SU-DHL-6 (cell line): ENCODE measurements around the gene BIRC7.

ENCODE experiments used
- H2AFZ ChIP-seq: fragments of 200-600 bp; sonication (generic); 2 replicates; pipeline ENCODE4 v1.6.1; 2014; ENCODE audit warnings: low read depth, mild to moderate bottlenecking, moderate library complexity, mixed read lengths, antibody characterized with exemption, low read length; ENCODE audit not compliant: severe bottlenecking
- H3F3A ChIP-seq: fragments of 200-600 bp; shearing (Covaris generic); 2 replicates; pipeline ENCODE4 v1.6.0; 2016; ENCODE audit warnings: antibody characterized with exemption, mild to moderate bottlenecking; ENCODE audit not compliant: insufficient read depth
- H3K27ac ChIP-seq: fragments of 200-600 bp; sonication (generic); 2 replicates; pipeline ENCODE4 v1.5.1; 2016; ENCODE audit warnings: low read depth, mild to moderate bottlenecking, low read length, moderate library complexity, mixed read lengths
- H3K27me3 ChIP-seq: fragments of 200-600 bp; sonication (generic), shearing (Covaris generic); 2 replicates; pipeline ENCODE4 v1.6.0; 2014; ENCODE audit warnings: mild to moderate bottlenecking, low read length
- H3K36me3 ChIP-seq: fragments of 200-600 bp; sonication (generic); 2 replicates; pipeline ENCODE4 v1.6.1; 2014; ENCODE audit warnings: mild to moderate bottlenecking, low read length, mixed read lengths
- H3K4me2 ChIP-seq: fragments of 300-600, 200-600 bp; shearing (Covaris generic), sonication (generic); 2 replicates; pipeline ENCODE4 v1.6.0; 2014; ENCODE audit warnings: low read length, low read depth, mild to moderate bottlenecking; ENCODE audit not compliant: poor library complexity, severe bottlenecking
- H3K4me3 ChIP-seq: fragments of 200-600 bp; sonication (generic); 2 replicates; pipeline ENCODE4 v1.5.1; 2014; ENCODE audit warnings: antibody characterized with exemption, low read length, mild to moderate bottlenecking, mixed read lengths; ENCODE audit not compliant: insufficient read depth, poor library complexity, severe bottlenecking
- H3K79me2 ChIP-seq: fragments of 200-600 bp; sonication (generic); 2 replicates; pipeline ENCODE4 v1.6.1; 2014; ENCODE audit warnings: mild to moderate bottlenecking, low read length, moderate library complexity; ENCODE audit not compliant: insufficient read depth
- H3K9ac ChIP-seq: fragments of 200-600 bp; sonication (generic); 2 replicates; pipeline ENCODE4 v1.7.0; 2014; ENCODE audit warnings: mild to moderate bottlenecking, low read length
- H3K9me2 ChIP-seq: fragments of 200-600 bp; sonication (generic); replicated peaks from 2 replicates; pipeline ENCODE4 v1.6.1; 2014; ENCODE audit warnings: low read length; ENCODE audit not compliant: insufficient read depth
- H3K9me3 ChIP-seq: fragments of 200-600 bp; sonication (generic); 2 replicates; pipeline ENCODE4 v1.6.1; 2014; ENCODE audit warnings: low read length, mixed read lengths; ENCODE audit not compliant: insufficient read depth
- H4K20me1 ChIP-seq: fragments of 200-600 bp; sonication (generic); 2 replicates; pipeline ENCODE4 v1.6.1; 2014; ENCODE audit warnings: low read depth, mild to moderate bottlenecking, antibody characterized with exemption, low read length, moderate library complexity, mixed read lengths
- EZH2phosphoT487 ChIP-seq: fragments of 200-600 bp; sonication (generic), shearing (Covaris generic); conservative IDR thresholded peaks from 2 replicates; pipeline ENCODE4 v1.6.1; 2018; ENCODE audit warnings: mild to moderate bottlenecking, antibody characterized with exemption, low read length, moderate library complexity, mixed read lengths
- TF ChIP-seq, protein P1 (sequence below): fragments of 200-600 bp; sonication (generic); IDR thresholded peaks from one replicate; pipeline ENCODE4 v1.5.1; 2017; ENCODE audit warnings: antibody characterized with exemption, mild to moderate bottlenecking, low read length, moderate library complexity; ENCODE audit not compliant: insufficient read depth, poor library complexity, severe bottlenecking

The BIRC7 gene

DNA sequence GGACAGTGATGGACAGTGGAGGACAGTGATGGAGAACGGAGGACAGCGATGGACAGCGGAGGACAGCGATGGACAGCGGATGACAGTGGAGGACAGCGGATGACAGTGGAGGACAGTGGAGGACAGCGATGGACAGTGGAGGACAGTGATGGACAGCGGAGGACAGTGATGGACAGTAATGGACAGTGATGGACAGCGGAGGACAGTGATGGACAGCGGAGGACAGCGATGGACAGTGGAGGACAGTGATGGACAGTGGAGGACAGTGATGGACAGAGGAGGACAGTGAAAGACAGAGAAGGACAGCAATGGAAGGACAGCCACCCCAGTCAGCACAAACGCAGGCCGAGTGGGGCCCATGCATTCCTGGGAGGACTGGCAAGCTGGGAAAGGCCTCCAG lies 21.9 kb downstream of the BIRC7 start:
- H3K27me3 ChIP-seq: no peaks in the 10 kb centered on the region; the same call in 1 of the 2 replicates
- no peak overlapping the region for H2AFZ ChIP-seq
- H3K9ac ChIP-seq: no peak overlapping the region
- no peaks in the 10 kb centered on the region for H3K36me3 ChIP-seq
- no peak overlapping the region for H3K4me2 ChIP-seq
- H3F3A ChIP-seq: no peaks in the 10 kb centered on the region
- H3K79me2 ChIP-seq: no peaks in the 10 kb centered on the region
- H4K20me1 ChIP-seq: no peaks in the 10 kb centered on the region
- H3K4me3 ChIP-seq: no peak overlapping the region
- TF ChIP-seq, protein P1, sequence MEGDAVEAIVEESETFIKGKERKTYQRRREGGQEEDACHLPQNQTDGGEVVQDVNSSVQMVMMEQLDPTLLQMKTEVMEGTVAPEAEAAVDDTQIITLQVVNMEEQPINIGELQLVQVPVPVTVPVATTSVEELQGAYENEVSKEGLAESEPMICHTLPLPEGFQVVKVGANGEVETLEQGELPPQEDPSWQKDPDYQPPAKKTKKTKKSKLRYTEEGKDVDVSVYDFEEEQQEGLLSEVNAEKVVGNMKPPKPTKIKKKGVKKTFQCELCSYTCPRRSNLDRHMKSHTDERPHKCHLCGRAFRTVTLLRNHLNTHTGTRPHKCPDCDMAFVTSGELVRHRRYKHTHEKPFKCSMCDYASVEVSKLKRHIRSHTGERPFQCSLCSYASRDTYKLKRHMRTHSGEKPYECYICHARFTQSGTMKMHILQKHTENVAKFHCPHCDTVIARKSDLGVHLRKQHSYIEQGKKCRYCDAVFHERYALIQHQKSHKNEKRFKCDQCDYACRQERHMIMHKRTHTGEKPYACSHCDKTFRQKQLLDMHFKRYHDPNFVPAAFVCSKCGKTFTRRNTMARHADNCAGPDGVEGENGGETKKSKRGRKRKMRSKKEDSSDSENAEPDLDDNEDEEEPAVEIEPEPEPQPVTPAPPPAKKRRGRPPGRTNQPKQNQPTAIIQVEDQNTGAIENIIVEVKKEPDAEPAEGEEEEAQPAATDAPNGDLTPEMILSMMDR: no peak
- TF ChIP-seq EZH2phosphoT487: no peak
- no peaks in the 10 kb centered on the region for H3K9me3 ChIP-seq
- no peaks in the 10 kb centered on the region for H3K9me2 ChIP-seq
- no peak overlapping the region for H3K27ac ChIP-seq

DNA sequence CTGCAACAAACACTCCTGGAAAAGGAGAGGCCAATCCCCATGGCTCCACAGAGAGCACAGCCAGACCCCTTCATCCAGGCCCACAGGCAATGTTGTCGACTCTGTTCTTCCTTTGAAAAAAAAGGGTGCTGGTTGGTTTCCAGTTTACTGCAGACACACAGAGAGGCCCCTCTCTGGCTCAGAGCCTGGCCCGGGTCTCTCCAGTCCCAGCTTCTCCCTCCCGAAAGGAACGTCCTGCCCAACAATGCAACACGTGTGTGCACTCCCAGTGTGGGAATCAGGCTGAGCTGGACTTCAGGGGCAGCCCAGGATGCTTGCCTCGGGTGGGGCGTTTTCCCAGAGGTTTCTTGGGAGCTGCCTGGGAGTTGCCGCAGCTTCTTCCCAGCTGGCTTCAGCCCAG lies 23.1 kb downstream of the BIRC7 start:
- no peak overlapping the region for H3K4me2 ChIP-seq
- no peak overlapping the region for H3K4me3 ChIP-seq
- no peaks in the 10 kb centered on the region for H3F3A ChIP-seq
- no peaks in the 10 kb centered on the region for H3K36me3 ChIP-seq
- no peaks in the 10 kb centered on the region for H3K9me3 ChIP-seq
- no peaks in the 10 kb centered on the region for H3K9me2 ChIP-seq
- H2AFZ ChIP-seq: no peak overlapping the region
- no peaks in the 10 kb centered on the region; the same call in 1 of the 2 replicates for H3K27me3 ChIP-seq
- H3K27ac ChIP-seq: no peak overlapping the region
- no peak overlapping the region for H3K9ac ChIP-seq
- no peak for TF ChIP-seq EZH2phosphoT487
- TF ChIP-seq, protein P1: no peak
- H4K20me1 ChIP-seq: no peaks in the 10 kb centered on the region
- no peaks in the 10 kb centered on the region for H3K79me2 ChIP-seq

DNA sequence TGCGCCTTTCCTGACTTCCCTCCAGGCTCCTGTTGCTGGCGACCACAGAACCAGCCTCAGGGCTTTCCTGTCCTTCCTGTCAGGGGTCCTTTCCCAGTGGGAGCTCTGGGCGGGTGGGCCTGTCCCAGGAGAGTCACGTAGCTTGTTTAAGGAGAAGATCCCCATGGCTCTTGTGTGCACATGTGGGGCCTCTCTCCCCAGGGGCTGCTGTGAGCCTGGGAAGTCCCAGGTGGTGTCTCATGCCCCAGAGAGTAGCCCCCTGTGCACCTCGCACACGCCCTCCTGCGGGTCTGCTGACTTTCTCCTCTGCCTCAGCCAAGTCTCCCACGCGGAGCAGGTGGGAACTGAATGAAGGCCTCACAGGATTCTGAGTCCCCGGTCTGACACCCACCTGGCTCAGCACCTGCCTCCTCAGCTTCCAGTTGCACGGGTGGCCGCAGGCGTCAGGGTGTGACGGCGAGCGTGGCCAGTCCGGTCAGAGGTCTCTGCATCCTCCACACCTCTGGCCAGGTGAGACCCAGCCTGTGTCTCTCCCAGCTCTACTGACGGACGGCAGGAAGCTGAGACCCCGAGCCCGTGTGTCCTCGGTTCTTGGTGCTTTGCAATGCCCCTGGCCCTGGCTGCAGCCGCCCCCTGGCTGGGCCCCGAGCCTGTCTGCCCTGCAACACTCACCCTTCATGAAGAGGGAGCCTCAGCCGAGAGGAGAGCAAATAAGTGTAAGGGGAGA lies 24.2 kb downstream of the BIRC7 start:
- no peaks in the 10 kb centered on the region for H3K36me3 ChIP-seq
- no peak overlapping the region for H2AFZ ChIP-seq
- TF ChIP-seq, protein P1: no peak
- H3K4me3 ChIP-seq: no peak overlapping the region
- H3K27me3 ChIP-seq: no peaks in the 10 kb centered on the region; the same call in 1 of the 2 replicates
- H4K20me1 ChIP-seq: no peaks in the 10 kb centered on the region
- H3K9me3 ChIP-seq: no peaks in the 10 kb centered on the region
- no peak overlapping the region for H3K27ac ChIP-seq
- H3K79me2 ChIP-seq: no peaks in the 10 kb centered on the region
- H3K9ac ChIP-seq: no peak overlapping the region
- no peaks in the 10 kb centered on the region for H3K9me2 ChIP-seq
- H3F3A ChIP-seq: no peaks in the 10 kb centered on the region
- no peak overlapping the region for H3K4me2 ChIP-seq
